ENCODE results near the gene PRKG1.

Gene PRKG1

GRCh38 chr10:51168086-51168815 is 94.0 kb downstream of the PRKG1 start:
- H3K9ac ChIP-seq (ENCODE audit: low read length), result no peak overlapping the region
- H4K20me1 ChIP-seq (ENCODE audit: insufficient read depth, low read length), result no peaks in the 10 kb centered on the region
- H3K27me3 ChIP-seq (ENCODE audit: low read depth, low read length), result no peaks in the 10 kb centered on the region
- H3K4me1 ChIP-seq (ENCODE audit: low read length), result no peaks in the 10 kb centered on the region
- no peak overlapping the region for H3K27ac ChIP-seq (ENCODE audit: low read length)
- TF ChIP-seq CTCF (IDR thresholded peaks at IDR 0.05; ENCODE audit: low read depth, low read length), result no peak
- TF ChIP-seq EZH2phosphoT487 (IDR thresholded peaks at IDR 0.05; ENCODE audit: low read depth), result no peak
- no peak overlapping the region for H3K4me2 ChIP-seq (ENCODE audit: low read length)
- H3K36me3 ChIP-seq (replicated peaks; ENCODE audit: low read depth, low read length), result no peaks in the 10 kb centered on the region
- H2AFZ ChIP-seq (ENCODE audit: low read depth, low read length), result no peak overlapping the region
- H3K79me2 ChIP-seq (ENCODE audit: low read length), result no peaks in the 10 kb centered on the region
- no peak overlapping the region for H3K4me3 ChIP-seq (ENCODE audit: low read length)
- no peaks in the 10 kb centered on the region for H3K9me3 ChIP-seq (ENCODE audit: insufficient read depth, low read length)

DNA sequence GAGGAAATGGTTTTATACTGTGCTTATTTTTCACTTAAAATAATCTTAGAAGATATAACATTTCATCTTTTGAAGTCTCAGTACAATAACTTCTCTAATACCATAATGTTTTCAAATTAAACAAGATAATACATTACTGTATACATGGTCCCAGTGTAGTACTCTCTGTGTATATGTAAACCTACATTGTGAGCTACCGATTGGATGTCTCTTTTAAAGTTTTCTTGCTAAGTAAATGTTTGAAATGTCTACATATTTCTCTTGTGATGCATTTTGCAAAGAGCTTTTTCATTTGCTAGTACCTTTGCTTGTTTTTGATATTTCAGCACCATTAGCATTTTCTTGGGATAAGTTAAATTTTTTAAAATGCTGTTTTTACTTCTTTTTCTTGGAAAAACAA is 94.8 kb downstream of the PRKG1 start:
- Histone ChIP-seq H3K9me3 (ENCODE audit: insufficient read depth, low read length) (no peaks in the 10 kb centered on the region), H3K4me2 (ENCODE audit: low read length) (no peak overlapping the region), H3K4me3 (ENCODE audit: low read length) (no peak overlapping the region), H3K27ac (ENCODE audit: low read length) (no peak overlapping the region), H3K79me2 (ENCODE audit: low read length) (no peaks in the 10 kb centered on the region), H3K36me3 (replicated peaks; ENCODE audit: low read depth, low read length) (no peaks in the 10 kb centered on the region), H3K4me1 (ENCODE audit: low read length) (no peaks in the 10 kb centered on the region), H3K9ac (ENCODE audit: low read length) (no peak overlapping the region), H4K20me1 (ENCODE audit: insufficient read depth, low read length) (no peaks in the 10 kb centered on the region), H3K27me3 (ENCODE audit: low read depth, low read length) (no peaks in the 10 kb centered on the region), H2AFZ (ENCODE audit: low read depth, low read length) (no peak overlapping the region)
- TF ChIP-seq EZH2phosphoT487 (IDR thresholded peaks at IDR 0.05; ENCODE audit: low read depth), result no peak
- TF ChIP-seq CTCF (IDR thresholded peaks at IDR 0.05; ENCODE audit: low read depth, low read length), result no peak

DNA sequence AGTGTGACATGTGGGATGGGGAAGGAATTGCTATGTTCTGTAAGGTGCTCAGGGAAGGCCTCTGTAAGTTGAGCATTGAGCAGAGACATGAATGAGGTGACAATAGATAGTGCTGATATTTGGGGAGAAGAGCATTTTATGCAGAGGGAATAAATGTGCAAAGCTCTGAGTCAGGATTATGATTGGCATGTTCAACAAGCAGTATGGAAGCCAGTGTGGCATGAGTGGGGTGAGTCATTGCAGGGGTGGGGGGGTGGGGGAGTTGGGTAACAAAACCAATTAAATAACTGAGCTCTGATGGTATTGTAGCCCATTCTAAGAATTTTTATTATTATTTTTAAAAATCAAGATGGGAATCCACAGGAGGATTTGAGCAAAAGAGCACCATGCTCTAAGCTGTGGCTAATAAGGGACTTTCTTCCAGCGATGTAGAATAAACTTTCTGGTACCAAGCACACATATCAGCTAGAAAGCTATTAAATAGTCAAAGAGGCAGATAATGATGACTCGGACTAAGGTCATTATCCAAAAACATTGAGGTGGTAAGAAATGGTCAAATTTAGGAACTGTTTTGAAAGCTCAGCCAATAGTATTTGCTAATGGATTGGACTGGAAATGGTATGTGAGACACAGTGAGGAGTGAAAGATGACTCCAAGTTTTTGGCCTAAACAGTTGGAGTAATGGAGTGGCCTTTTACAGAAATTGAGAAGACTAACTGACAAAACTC is 96.4 kb downstream of the PRKG1 start:
- Histone ChIP-seq H3K79me2 (ENCODE audit: low read length) (no peaks in the 10 kb centered on the region), H3K9ac (ENCODE audit: low read length) (no peak overlapping the region), H2AFZ (ENCODE audit: low read depth, low read length) (no peak overlapping the region)

More for the DNA sequence above, 96.4 kb downstream of the PRKG1 start:
- no peak for TF ChIP-seq CTCF (IDR thresholded peaks at IDR 0.05; ENCODE audit: low read depth, low read length)
- TF ChIP-seq EZH2phosphoT487 (IDR thresholded peaks at IDR 0.05; ENCODE audit: low read depth), result no peak
- H3K27ac ChIP-seq (ENCODE audit: low read length), result no peak overlapping the region
- H3K27me3 ChIP-seq (ENCODE audit: low read depth, low read length), result no peaks in the 10 kb centered on the region
- no peaks in the 10 kb centered on the region for H3K4me1 ChIP-seq (ENCODE audit: low read length)
- no peak overlapping the region for H3K4me2 ChIP-seq (ENCODE audit: low read length)
- H3K9me3 ChIP-seq (ENCODE audit: insufficient read depth, low read length), result no peaks in the 10 kb centered on the region
- no peaks in the 10 kb centered on the region for H4K20me1 ChIP-seq (ENCODE audit: insufficient read depth, low read length)
- no peaks in the 10 kb centered on the region for H3K36me3 ChIP-seq (replicated peaks; ENCODE audit: low read depth, low read length)
- no peak overlapping the region for H3K4me3 ChIP-seq (ENCODE audit: low read length)

Data from OCI-LY3 (cell line).